ENCODE measurements around the gene SRD5A2.

The SRD5A2 gene

GRCh38 chr2:31531101-31531500 is 49.6 kb downstream of the SRD5A2 start:
- no peaks in the 10 kb centered on the region for H3K27me3 ChIP-seq (ENCODE audit: insufficient read depth, low read length)
- H3K36me3 ChIP-seq (ENCODE audit: insufficient read depth, low read length), result no peaks in the 10 kb centered on the region
- 100% methylated on average over 3 of the region's 5 CpGs for WGBS
- H3K27ac ChIP-seq (ENCODE audit: low read depth, low read length), result no peak overlapping the region
- H3K4me1 ChIP-seq (ENCODE audit: insufficient read depth, low read length), result no peaks in the 10 kb centered on the region
- H3K4me3 ChIP-seq (ENCODE audit: low read length), result no peak overlapping the region
- no peaks in the 10 kb centered on the region for H3K9me3 ChIP-seq (ENCODE audit: insufficient read depth, low read depth, low read length)
- no peak overlapping the region for H3K9ac ChIP-seq (ENCODE audit: low read depth, low read length)

DNA sequence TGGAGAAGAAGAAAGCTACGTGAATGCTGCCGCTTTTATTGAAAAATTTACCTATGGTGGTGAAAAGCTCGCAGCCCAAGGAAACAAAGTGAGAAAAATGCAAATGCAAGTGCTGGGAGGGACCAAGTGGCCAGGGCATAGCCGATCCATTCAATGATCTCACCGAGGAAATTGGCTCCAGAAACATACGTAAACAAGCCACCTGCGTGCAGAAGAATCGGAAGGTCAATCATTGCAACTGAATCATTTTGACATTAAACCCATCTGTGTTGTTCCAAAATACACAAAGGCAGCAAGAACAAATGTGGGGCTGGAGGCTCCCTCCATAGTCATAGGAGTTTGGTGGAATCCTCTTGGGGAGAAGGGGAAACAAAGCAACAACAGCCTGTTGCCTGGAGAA is 51.5 kb downstream of the SRD5A2 start:
- WGBS, result 93% methylated on average over 8 of the region's 8 CpGs
- H3K9me3 ChIP-seq (ENCODE audit: insufficient read depth, low read depth, low read length), result no peaks in the 10 kb centered on the region
- H3K27me3 ChIP-seq (ENCODE audit: insufficient read depth, low read length), result no peaks in the 10 kb centered on the region
- no peak overlapping the region for H3K27ac ChIP-seq (ENCODE audit: low read depth, low read length)
- H3K4me3 ChIP-seq (ENCODE audit: low read length), result no peak overlapping the region
- no peak overlapping the region for H3K9ac ChIP-seq (ENCODE audit: low read depth, low read length)
- no peaks in the 10 kb centered on the region for H3K36me3 ChIP-seq (ENCODE audit: insufficient read depth, low read length)
- no peaks in the 10 kb centered on the region for H3K4me1 ChIP-seq (ENCODE audit: insufficient read depth, low read length)

DNA sequence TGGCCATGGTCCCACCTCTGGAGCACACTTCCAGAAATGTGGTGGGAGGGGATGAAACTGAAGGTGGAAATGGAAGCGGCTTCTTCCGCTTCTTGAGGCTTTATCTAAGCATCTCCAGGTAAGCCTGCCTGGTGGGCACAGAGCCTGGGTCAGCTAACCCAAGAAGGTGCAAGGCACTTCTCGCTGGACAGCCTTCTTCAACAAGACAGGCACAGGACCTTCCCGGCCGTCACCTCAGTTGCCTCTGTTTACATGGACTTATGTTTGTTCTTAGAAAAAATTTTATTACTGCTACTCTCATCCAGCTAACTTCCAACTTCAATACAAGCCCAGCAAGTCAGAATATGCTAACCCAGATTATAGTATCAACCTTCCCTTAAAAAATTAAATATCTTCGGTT is 51.9 kb downstream of the SRD5A2 start:
- H3K9me3 ChIP-seq (ENCODE audit: insufficient read depth, low read depth, low read length), result no peaks in the 10 kb centered on the region
- no peaks in the 10 kb centered on the region for H3K36me3 ChIP-seq (ENCODE audit: insufficient read depth, low read length)
- 94% methylated on average over 6 of the region's 6 CpGs for WGBS
- H3K27me3 ChIP-seq (ENCODE audit: insufficient read depth, low read length), result no peaks in the 10 kb centered on the region
- no peaks in the 10 kb centered on the region for H3K4me1 ChIP-seq (ENCODE audit: insufficient read depth, low read length)
- no peak overlapping the region for H3K27ac ChIP-seq (ENCODE audit: low read depth, low read length)
- no peak overlapping the region for H3K9ac ChIP-seq (ENCODE audit: low read depth, low read length)
- H3K4me3 ChIP-seq (ENCODE audit: low read length), result no peak overlapping the region

DNA sequence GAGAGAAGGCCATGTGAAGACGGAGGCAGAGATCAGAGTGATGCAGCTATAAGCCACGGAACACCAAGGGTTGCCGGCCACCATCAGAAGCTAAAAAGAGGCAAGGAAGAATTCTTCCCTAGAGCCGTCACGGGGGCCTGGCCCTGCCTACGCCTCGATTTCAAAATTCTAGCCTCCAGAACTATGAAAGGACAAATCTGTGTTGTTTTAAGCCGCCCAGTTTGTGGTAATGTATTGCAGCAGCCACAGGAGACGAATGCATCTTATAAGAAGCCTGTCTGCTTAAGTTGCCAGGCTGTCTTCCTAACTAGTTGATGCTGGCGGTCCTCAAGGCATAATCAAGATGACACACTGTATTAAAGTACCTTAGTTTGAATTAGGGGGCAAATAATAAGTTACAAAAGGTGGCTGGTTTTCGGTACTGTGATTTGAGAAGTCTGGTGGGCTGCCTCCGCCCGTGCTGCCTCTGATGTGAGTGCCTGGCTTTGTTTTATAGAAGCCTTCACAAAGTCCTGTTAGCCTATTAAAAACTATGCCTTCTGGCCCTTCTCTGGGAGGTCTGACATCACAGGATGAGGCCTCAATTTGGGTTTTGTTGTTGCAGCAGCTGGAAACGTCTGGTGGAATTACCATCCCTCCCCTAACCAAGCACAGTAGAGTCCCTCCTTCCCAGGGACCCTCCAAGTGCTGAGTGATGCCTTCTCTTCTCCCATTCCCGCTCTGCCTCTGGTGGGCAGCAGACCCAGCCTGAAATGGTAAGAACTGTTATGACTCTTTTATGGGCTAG is 53.6 kb downstream of the SRD5A2 start:
- WGBS, result 89% methylated on average over 14 of the region's 15 CpGs
- no peaks in the 10 kb centered on the region for H3K4me1 ChIP-seq (ENCODE audit: insufficient read depth, low read length)
- no peak overlapping the region for H3K27ac ChIP-seq (ENCODE audit: low read depth, low read length)
- no peaks in the 10 kb centered on the region for H3K9me3 ChIP-seq (ENCODE audit: insufficient read depth, low read depth, low read length)
- no peaks in the 10 kb centered on the region for H3K36me3 ChIP-seq (ENCODE audit: insufficient read depth, low read length)
- H3K27me3 ChIP-seq (ENCODE audit: insufficient read depth, low read length), result no peaks in the 10 kb centered on the region
- no peak overlapping the region for H3K9ac ChIP-seq (ENCODE audit: low read depth, low read length)
- H3K4me3 ChIP-seq (ENCODE audit: low read length), result no peak overlapping the region

DNA sequence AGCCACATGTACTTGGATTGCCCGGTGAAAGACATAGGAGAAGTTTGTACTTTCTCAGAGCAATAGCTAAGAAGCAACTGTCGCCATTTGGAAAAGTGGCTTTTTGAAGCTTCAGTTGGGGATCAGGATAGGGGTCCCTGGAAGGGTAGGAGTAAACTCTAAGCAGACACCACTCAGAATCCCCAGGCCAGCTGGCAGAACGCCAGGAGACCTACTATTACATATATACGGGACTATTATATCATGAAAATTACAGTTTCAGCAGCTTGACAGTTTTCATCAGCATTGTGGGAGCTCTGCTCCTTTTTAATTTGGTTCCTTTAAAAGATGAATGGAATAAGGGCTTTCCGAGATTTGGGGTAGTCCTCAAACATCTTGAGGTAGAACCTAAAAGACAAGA is 54.9 kb downstream of the SRD5A2 start:
- Histone ChIP-seq H3K27me3 (ENCODE audit: insufficient read depth, low read length) (no peaks in the 10 kb centered on the region), H3K27ac (ENCODE audit: low read depth, low read length) (no peak overlapping the region), H3K9ac (ENCODE audit: low read depth, low read length) (no peak overlapping the region), H3K4me1 (ENCODE audit: insufficient read depth, low read length) (no peaks in the 10 kb centered on the region), H3K4me3 (ENCODE audit: low read length) (no peak overlapping the region), H3K9me3 (ENCODE audit: insufficient read depth, low read depth, low read length) (no peaks in the 10 kb centered on the region), H3K36me3 (ENCODE audit: insufficient read depth, low read length) (no peaks in the 10 kb centered on the region)
- WGBS, result 99% methylated on average over 5 of the region's 5 CpGs

DNA sequence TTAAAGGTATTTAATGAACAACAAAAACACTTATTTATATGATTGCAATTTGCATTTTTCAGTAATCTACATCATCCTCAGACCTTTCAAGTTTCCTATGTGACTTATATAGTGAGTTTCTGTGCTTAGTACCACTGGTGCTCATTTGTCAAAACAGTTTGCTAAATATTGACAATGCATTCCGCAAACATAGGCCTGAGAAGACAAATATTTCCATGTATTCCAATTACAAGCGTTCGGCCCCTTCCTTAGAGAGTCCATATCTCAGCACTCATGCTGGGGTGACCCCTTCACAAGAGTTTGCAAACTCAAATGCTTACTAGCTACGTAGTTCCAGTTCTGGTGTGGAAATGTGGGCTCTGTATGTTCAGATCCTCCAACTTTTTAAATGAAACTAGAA is 56.1 kb downstream of the SRD5A2 start:
- no peak overlapping the region for H3K4me3 ChIP-seq (ENCODE audit: low read length)

GRCh38 chr2:31523871-31524492 is 56.8 kb downstream of the SRD5A2 start:
- Histone ChIP-seq H3K4me1 (ENCODE audit: insufficient read depth, low read length) (no peaks in the 10 kb centered on the region), H3K27me3 (ENCODE audit: insufficient read depth, low read length) (no peaks in the 10 kb centered on the region), H3K9ac (ENCODE audit: low read depth, low read length) (no peak overlapping the region), H3K4me3 (ENCODE audit: low read length) (no peak overlapping the region), H3K9me3 (ENCODE audit: insufficient read depth, low read depth, low read length) (peaks cover 4% of the 10 kb centered on the region; the same call in 1 of the 2 replicates), H3K36me3 (ENCODE audit: insufficient read depth, low read length) (no peaks in the 10 kb centered on the region), H3K27ac (ENCODE audit: low read depth, low read length) (no peak overlapping the region)
- WGBS, result 34% methylated on average over 7 of the region's 8 CpGs

More for the DNA sequence above, 56.1 kb downstream of the SRD5A2 start:
- Histone ChIP-seq H3K9ac (ENCODE audit: low read depth, low read length) (no peak overlapping the region), H3K27ac (ENCODE audit: low read depth, low read length) (no peak overlapping the region), H3K4me1 (ENCODE audit: insufficient read depth, low read length) (no peaks in the 10 kb centered on the region), H3K9me3 (ENCODE audit: insufficient read depth, low read depth, low read length) (no peaks in the 10 kb centered on the region), H3K36me3 (ENCODE audit: insufficient read depth, low read length) (no peaks in the 10 kb centered on the region), H3K27me3 (ENCODE audit: insufficient read depth, low read length) (no peaks in the 10 kb centered on the region)
- WGBS, result 97% methylated on average over 4 of the region's 4 CpGs

DNA sequence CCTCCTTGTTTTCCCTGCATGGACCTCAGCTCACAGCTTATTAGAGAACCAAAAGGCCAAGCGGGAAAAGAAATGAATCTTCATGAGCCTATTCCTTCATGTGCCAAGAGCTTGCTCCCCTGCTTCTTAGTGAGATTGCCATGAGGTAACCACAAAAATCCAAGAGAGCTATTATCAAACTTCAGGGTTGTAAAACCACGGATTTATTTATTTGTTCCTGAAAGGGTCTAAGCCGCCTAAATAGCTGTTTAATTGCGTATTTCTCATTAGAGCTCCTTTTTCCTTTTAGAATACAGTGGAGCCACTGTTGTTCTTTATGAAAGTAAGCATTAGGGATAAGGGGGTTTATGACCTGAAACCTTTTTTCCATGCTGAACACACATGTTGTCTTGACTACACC is 58.0 kb downstream of the SRD5A2 start:
- no peaks in the 10 kb centered on the region for H3K36me3 ChIP-seq (ENCODE audit: insufficient read depth, low read length)
- WGBS, result 95% methylated on average over 4 of the region's 4 CpGs
- H3K9ac ChIP-seq (ENCODE audit: low read depth, low read length), result no peak overlapping the region
- H3K27ac ChIP-seq (ENCODE audit: low read depth, low read length), result no peak overlapping the region
- H3K4me3 ChIP-seq (ENCODE audit: low read length), result no peak overlapping the region
- H3K9me3 ChIP-seq (ENCODE audit: insufficient read depth, low read depth, low read length), result peaks cover 4% of the 10 kb centered on the region; the same call in 1 of the 2 replicates
- no peaks in the 10 kb centered on the region for H3K4me1 ChIP-seq (ENCODE audit: insufficient read depth, low read length)
- H3K27me3 ChIP-seq (ENCODE audit: insufficient read depth, low read length), result no peaks in the 10 kb centered on the region

DNA sequence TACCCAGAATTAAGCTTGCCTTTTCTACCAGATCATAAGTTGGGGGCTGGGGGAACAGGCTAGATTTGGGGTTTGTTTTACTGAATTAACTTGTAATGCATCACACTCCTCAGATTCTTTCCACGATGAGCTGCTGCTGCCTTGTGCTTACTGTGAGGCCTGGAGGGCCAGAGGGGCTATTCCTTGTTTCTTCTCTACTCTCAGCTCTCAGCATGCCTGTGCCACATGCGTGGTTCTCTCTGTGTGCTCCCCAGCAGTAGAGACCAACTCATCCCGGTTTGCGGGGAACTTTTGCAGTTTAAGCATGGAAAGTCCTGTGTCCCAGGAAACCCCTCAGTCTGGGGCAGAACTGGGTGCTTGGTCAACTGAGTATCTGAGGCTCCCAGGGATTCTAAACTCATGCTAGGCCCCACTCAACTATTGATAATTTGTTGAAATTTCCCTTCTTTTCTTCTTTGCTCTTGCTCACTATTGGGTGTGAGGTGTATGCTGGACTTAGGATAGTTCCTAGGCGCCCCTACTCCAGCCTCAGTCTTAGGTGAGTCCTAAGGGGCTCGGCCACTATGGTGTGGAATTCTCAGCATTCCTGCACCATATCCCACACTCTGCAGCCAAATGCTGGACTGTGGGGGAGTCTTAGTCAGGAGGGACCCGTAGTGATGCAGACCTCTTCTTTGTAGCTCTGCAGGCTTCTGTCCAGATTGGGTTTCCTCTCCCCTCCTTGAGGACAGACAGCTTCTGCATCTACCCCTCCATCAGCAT is 63.1 kb downstream of the SRD5A2 start:
- no peak overlapping the region for H3K27ac ChIP-seq (ENCODE audit: low read depth, low read length)
- H3K9me3 ChIP-seq (ENCODE audit: insufficient read depth, low read depth, low read length), result peaks cover 4% of the 10 kb centered on the region; the same call in 1 of the 2 replicates
- no peaks in the 10 kb centered on the region for H3K4me1 ChIP-seq (ENCODE audit: insufficient read depth, low read length)
- no peaks in the 10 kb centered on the region for H3K36me3 ChIP-seq (ENCODE audit: insufficient read depth, low read length)
- no peaks in the 10 kb centered on the region for H3K27me3 ChIP-seq (ENCODE audit: insufficient read depth, low read length)
- 92% methylated on average over 5 of the region's 7 CpGs for WGBS
- no peak overlapping the region for H3K4me3 ChIP-seq (ENCODE audit: low read length)
- no peak overlapping the region for H3K9ac ChIP-seq (ENCODE audit: low read depth, low read length)

GRCh38 chr2:31515586-31515985 is 65.2 kb downstream of the SRD5A2 start:
- 93% methylated on average over 5 of the region's 5 CpGs for WGBS
- H3K9me3 ChIP-seq (ENCODE audit: insufficient read depth, low read depth, low read length), result peaks cover 4% of the 10 kb centered on the region; the same call in 1 of the 2 replicates

GRCh38 chr2:31513553-31513952 is 67.2 kb downstream of the SRD5A2 start:
- Histone ChIP-seq H3K4me3 (ENCODE audit: low read length) (no peak overlapping the region), H3K9me3 (ENCODE audit: insufficient read depth, low read depth, low read length) (no peaks in the 10 kb centered on the region), H3K9ac (ENCODE audit: low read depth, low read length) (no peak overlapping the region), H3K27ac (ENCODE audit: low read depth, low read length) (no peak overlapping the region), H3K4me1 (ENCODE audit: insufficient read depth, low read length) (no peaks in the 10 kb centered on the region), H3K36me3 (ENCODE audit: insufficient read depth, low read length) (no peaks in the 10 kb centered on the region), H3K27me3 (ENCODE audit: insufficient read depth, low read length) (no peaks in the 10 kb centered on the region)
- WGBS, result 91% methylated on average over 3 of the region's 3 CpGs

More at GRCh38 chr2:31515586-31515985, 65.2 kb downstream of the SRD5A2 start:
- H3K36me3 ChIP-seq (ENCODE audit: insufficient read depth, low read length), result no peaks in the 10 kb centered on the region
- no peak overlapping the region for H3K27ac ChIP-seq (ENCODE audit: low read depth, low read length)
- H3K27me3 ChIP-seq (ENCODE audit: insufficient read depth, low read length), result no peaks in the 10 kb centered on the region
- H3K4me3 ChIP-seq (ENCODE audit: low read length), result no peak overlapping the region
- no peak overlapping the region for H3K9ac ChIP-seq (ENCODE audit: low read depth, low read length)
- no peaks in the 10 kb centered on the region for H3K4me1 ChIP-seq (ENCODE audit: insufficient read depth, low read length)

Measured in HUES64 (cell line).